Right forelimb (tissue), 1 donor: ENCODE data around the gene HNRNPLL.
"Not testable (repeated sequence)": the region's sequence is repeated elsewhere in the genome, so short reads cannot be mapped to it uniquely, and the experiment has no call there.

Source experiments
- DNase-seq: peaks from one replicate; pipeline ENCODE4 v3.0.0-alpha.2; 2018

Gene HNRNPLL

GRCh38 chr2:38549851-38550250 is 52.9 kb downstream of the HNRNPLL start:
- no peak for DNase-seq

- no peak for DNase-seq
Measured at GRCh38 chr2:38549071-38549704, 53.5 kb downstream of the HNRNPLL start.

- DNase-seq: no peak
Measured at GRCh38 chr2:38547791-38548190, 54.9 kb downstream of the HNRNPLL start.

- DNase-seq: no peak
Measured at GRCh38 chr2:38546585-38546984, 56.1 kb downstream of the HNRNPLL start.

- DNase-seq: no peak
Measured at GRCh38 chr2:38546064-38546463, 56.7 kb downstream of the HNRNPLL start.

- DNase-seq: not testable (repeated sequence)
Measured at GRCh38 chr2:38542248-38542631, 60.5 kb downstream of the HNRNPLL start.

- DNase-seq: no peak
Measured at GRCh38 chr2:38540580-38541286, 62.0 kb downstream of the HNRNPLL start.

GRCh38 chr2:38539086-38539485 is 63.6 kb downstream of the HNRNPLL start:
- no peak for DNase-seq

- no peak for DNase-seq
Measured at GRCh38 chr2:38537937-38538525, 64.7 kb downstream of the HNRNPLL start.

GRCh38 chr2:38537296-38537695 is 65.4 kb downstream of the HNRNPLL start:
- DNase-seq: not testable (repeated sequence)

GRCh38 chr2:38535744-38536506 is 66.8 kb downstream of the HNRNPLL start:
- DNase-seq: peak; percentile 89

- DNase-seq: no peak
Measured at GRCh38 chr2:38535404-38535743, 67.4 kb downstream of the HNRNPLL start.

GRCh38 chr2:38534746-38535403 is 67.9 kb downstream of the HNRNPLL start:
- DNase-seq: no peak

- DNase-seq: no peak
Measured at GRCh38 chr2:38533757-38534545, 68.8 kb downstream of the HNRNPLL start.

GRCh38 chr2:38533180-38533579 is 69.5 kb downstream of the HNRNPLL start:
- DNase-seq: no peak

- no peak for DNase-seq
Measured at GRCh38 chr2:38532366-38532765, 70.4 kb downstream of the HNRNPLL start.

- DNase-seq: no peak
Measured at GRCh38 chr2:38529208-38529607, 73.5 kb downstream of the HNRNPLL start.

GRCh38 chr2:38528534-38528933 is 74.2 kb downstream of the HNRNPLL start:
- no peak for DNase-seq

GRCh38 chr2:38528008-38528442 is 74.7 kb downstream of the HNRNPLL start:
- DNase-seq: peak; percentile 81

GRCh38 chr2:38527338-38528007 is 75.3 kb downstream of the HNRNPLL start:
- DNase-seq: no peak

- DNase-seq: no peak
Measured at GRCh38 chr2:38526195-38526594, 76.5 kb downstream of the HNRNPLL start.

GRCh38 chr2:38524580-38524979 is 78.1 kb downstream of the HNRNPLL start:
- DNase-seq: no peak
